ENCODE measurements around the gene RAB24.
"Not testable (repeated sequence)": the region's sequence is repeated elsewhere in the genome, so short reads cannot be mapped to it uniquely, and the experiment has no call there.

Gene RAB24

GRCh38 chr5:177303121-177303924 is at the start of gene RAB24, which contains the start of gene PRELID1:
Gene RAB24, minus strand, starts transcription at chr5:177303719. Its CDS starts 431 bp downstream, at chr5:177303288.
Gene PRELID1, plus strand, starts transcription at chr5:177303799. Its CDS starts 187 bp downstream, at chr5:177303986.
- peak; percentile 40 for DNase-seq (ENCODE audit: low read depth)

GRCh38 chr5:177353093-177353492 is 49.6 kb upstream of the RAB24 start:
- H3K4me3 ChIP-seq (ENCODE audit: low read depth, low read length), result no peak overlapping the region
- DNase-seq (ENCODE audit: low read depth), result no peak

More at GRCh38 chr5:177303121-177303924, at the start of gene RAB24, which contains the start of gene PRELID1:
- H3K4me3 ChIP-seq (ENCODE audit: low read depth, low read length), result peak within 1 kb of the TSS; percentile 91

- DNase-seq (ENCODE audit: low read depth), result peak; percentile 90
- H3K4me3 ChIP-seq (ENCODE audit: low read depth, low read length), result peak within 1 kb of the TSS; percentile 100
Observed at GRCh38 chr5:177351392-177352329, 48.1 kb upstream of the RAB24 start, which contains the start of gene LMAN2. Gene LMAN2, minus strand, starts transcription at chr5:177351668. Its CDS starts 21 bp downstream, at chr5:177351647.

GRCh38 chr5:177350776-177351391 is 47.4 kb upstream of the RAB24 start:
- peak overlapping the region; percentile 100 for H3K4me3 ChIP-seq (ENCODE audit: low read depth, low read length)
- DNase-seq (ENCODE audit: low read depth), result no peak

GRCh38 chr5:177349762-177350161 is 46.2 kb upstream of the RAB24 start:
- H3K4me3 ChIP-seq (ENCODE audit: low read depth, low read length), result no peak overlapping the region

GRCh38 chr5:177349362-177349647 is 45.8 kb upstream of the RAB24 start:
- no peak for DNase-seq (ENCODE audit: low read depth)
- H3K4me3 ChIP-seq (ENCODE audit: low read depth, low read length), result no peak overlapping the region

More at GRCh38 chr5:177349762-177350161, 46.2 kb upstream of the RAB24 start:
- no peak for DNase-seq (ENCODE audit: low read depth)

- no peak overlapping the region for H3K4me3 ChIP-seq (ENCODE audit: low read depth, low read length)
- DNase-seq (ENCODE audit: low read depth), result no peak
Observed at GRCh38 chr5:177347699-177348098, 44.2 kb upstream of the RAB24 start.

- no peak overlapping the region for H3K4me3 ChIP-seq (ENCODE audit: low read depth, low read length)
- DNase-seq (ENCODE audit: low read depth), result no peak
Observed at GRCh38 chr5:177346820-177347219, 43.3 kb upstream of the RAB24 start.

GRCh38 chr5:177344891-177345290 is 41.4 kb upstream of the RAB24 start:
- no peak overlapping the region for H3K4me3 ChIP-seq (ENCODE audit: low read depth, low read length)
- DNase-seq (ENCODE audit: low read depth), result no peak

- H3K4me3 ChIP-seq (ENCODE audit: low read depth, low read length), result no peak overlapping the region
- DNase-seq (ENCODE audit: low read depth), result no peak
Observed at GRCh38 chr5:177343777-177344176, 40.3 kb upstream of the RAB24 start.

GRCh38 chr5:177343000-177343399 is 39.5 kb upstream of the RAB24 start:
- not testable (repeated sequence) for H3K4me3 ChIP-seq (ENCODE audit: low read depth, low read length); DNase-seq (ENCODE audit: low read depth)

GRCh38 chr5:177339107-177339638 is 35.7 kb upstream of the RAB24 start:
- no peak for DNase-seq (ENCODE audit: low read depth)
- no peak overlapping the region for H3K4me3 ChIP-seq (ENCODE audit: low read depth, low read length)

GRCh38 chr5:177338251-177339106 is 35.0 kb upstream of the RAB24 start:
- DNase-seq (ENCODE audit: low read depth), result no peak
- H3K4me3 ChIP-seq (ENCODE audit: low read depth, low read length), result no peak overlapping the region

- H3K4me3 ChIP-seq (ENCODE audit: low read depth, low read length), result no peak overlapping the region
- DNase-seq (ENCODE audit: low read depth), result no peak
Observed at GRCh38 chr5:177336603-177337494, 33.3 kb upstream of the RAB24 start.

GRCh38 chr5:177336112-177336511 is 32.6 kb upstream of the RAB24 start:
- H3K4me3 ChIP-seq (ENCODE audit: low read depth, low read length), result no peak overlapping the region
- no peak for DNase-seq (ENCODE audit: low read depth)

- H3K4me3 ChIP-seq (ENCODE audit: low read depth, low read length), result no peak overlapping the region
- DNase-seq (ENCODE audit: low read depth), result no peak
Observed at GRCh38 chr5:177335701-177336065, 32.2 kb upstream of the RAB24 start.

- DNase-seq (ENCODE audit: low read depth), result no peak
- H3K4me3 ChIP-seq (ENCODE audit: low read depth, low read length), result no peak overlapping the region
Observed at GRCh38 chr5:177334781-177335700, 31.5 kb upstream of the RAB24 start.

All from skeletal muscle cell (primary cell).